SK-MEL-5 (cell line): ENCODE data around the gene SKIL. TPM values are rescaled to one million over a fixed set of nuclear protein-coding genes. Genes with fewer than 3 reads are reported as not detected.
A peak's percentile ranks its signal among the peaks of the same experiment; 100 is the strongest.

ENCODE experiments used
- DNase-seq: peaks from one replicate; pipeline ENCODE4 v3.0.0-alpha.2; 2016; ENCODE audit warnings: low read depth, low spot score
- in situ Hi-C: cut with HindIII; loops from 2 replicates; pipeline ENCODE4 v1.10.0; 2016; ENCODE audit warnings: low sequenced_read_pairs, high pct_unique_total_duplicates, low pct_unique_long_range_greater_than_20kb
- total RNA-seq: library from RNA; depleted of rRNA; stranded (reverse); fragments of >200 nt; shearing (Covaris generic); gene quantifications from 2 replicates; pipeline ENCODE4 v1.2.3, GENCODE V29; 2014

SKIL gene
- total RNA-seq, 1 experiment from 2014 or later, result 18.5 TPM

- in situ Hi-C loops, result loop anchor here (10.0 kb wide), 1 partner anchor 393 kb away; no protein-coding TSS in a partner anchor
- no peak for DNase-seq
Observed at GRCh38 chr3:170421758-170422157, 64.2 kb downstream of the SKIL start.

- no peak for DNase-seq
- in situ Hi-C loops, result loop anchor here (10.0 kb wide), 1 partner anchor 392 kb away; no protein-coding TSS in a partner anchor
Observed at GRCh38 chr3:170423001-170423615, 65.6 kb downstream of the SKIL start.

GRCh38 chr3:170424879-170425278 lies 67.4 kb downstream of the SKIL start:
- in situ Hi-C loops, result loop anchor here (10.0 kb wide), 1 partner anchor 390 kb away; no protein-coding TSS in a partner anchor
- no peak for DNase-seq

- in situ Hi-C loops, result loop anchor here (10.0 kb wide), 1 partner anchor 389 kb away; no protein-coding TSS in a partner anchor
- DNase-seq, result peak; percentile 81
Observed at GRCh38 chr3:170425491-170426239, 68.2 kb downstream of the SKIL start.

- DNase-seq, result no peak
- in situ Hi-C loops, result loop anchor here (10.0 kb wide), 1 partner anchor 388 kb away; no protein-coding TSS in a partner anchor
Observed at GRCh38 chr3:170426240-170426797, 68.8 kb downstream of the SKIL start.

- in situ Hi-C loops, result loop anchor here (10.0 kb wide), 1 partner anchor 387 kb away; no protein-coding TSS in a partner anchor
- DNase-seq, result no peak
Observed at GRCh38 chr3:170428095-170428494, 70.6 kb downstream of the SKIL start.

- in situ Hi-C loops, result loop anchor here (10.0 kb wide), 1 partner anchor 386 kb away; no protein-coding TSS in a partner anchor
- DNase-seq, result peak; percentile 28
Observed at GRCh38 chr3:170429050-170429449, 71.5 kb downstream of the SKIL start.

GRCh38 chr3:170431054-170431453 lies 73.5 kb downstream of the SKIL start:
- in situ Hi-C loops, result no loop called here
- DNase-seq, result no peak

GRCh38 chr3:170432416-170432815 lies 74.9 kb downstream of the SKIL start:
- in situ Hi-C loops, result no loop called here
- no peak for DNase-seq

- DNase-seq, result no peak
- in situ Hi-C loops, result no loop called here
Observed at GRCh38 chr3:170436697-170437096, 79.2 kb downstream of the SKIL start.

- no peak for DNase-seq
- in situ Hi-C loops, result no loop called here
Observed at GRCh38 chr3:170437176-170437575, 79.7 kb downstream of the SKIL start.

- peak; percentile 53 for DNase-seq
- in situ Hi-C loops, result no loop called here
Observed at GRCh38 chr3:170437696-170438407, 80.3 kb downstream of the SKIL start.

- DNase-seq, result no peak
- in situ Hi-C loops, result no loop called here
Observed at GRCh38 chr3:170438836-170439235, 81.3 kb downstream of the SKIL start.

GRCh38 chr3:170440344-170440743 lies 82.8 kb downstream of the SKIL start:
- in situ Hi-C loops, result no loop called here
- no peak for DNase-seq

- DNase-seq, result no peak
- in situ Hi-C loops, result no loop called here
Observed at GRCh38 chr3:170441412-170441811, 83.9 kb downstream of the SKIL start.

GRCh38 chr3:170442947-170443346 lies 85.4 kb downstream of the SKIL start:
- in situ Hi-C loops, result no loop called here
- DNase-seq, result no peak

- DNase-seq, result no peak
- in situ Hi-C loops, result no loop called here
Observed at GRCh38 chr3:170443457-170443856, 85.9 kb downstream of the SKIL start.
